ENCODE data around the gene NPHS1.
"Not testable (repeated sequence)": the region's sequence is repeated elsewhere in the genome, so short reads cannot be mapped to it uniquely, and the experiment has no call there.

Gene NPHS1

DNA sequence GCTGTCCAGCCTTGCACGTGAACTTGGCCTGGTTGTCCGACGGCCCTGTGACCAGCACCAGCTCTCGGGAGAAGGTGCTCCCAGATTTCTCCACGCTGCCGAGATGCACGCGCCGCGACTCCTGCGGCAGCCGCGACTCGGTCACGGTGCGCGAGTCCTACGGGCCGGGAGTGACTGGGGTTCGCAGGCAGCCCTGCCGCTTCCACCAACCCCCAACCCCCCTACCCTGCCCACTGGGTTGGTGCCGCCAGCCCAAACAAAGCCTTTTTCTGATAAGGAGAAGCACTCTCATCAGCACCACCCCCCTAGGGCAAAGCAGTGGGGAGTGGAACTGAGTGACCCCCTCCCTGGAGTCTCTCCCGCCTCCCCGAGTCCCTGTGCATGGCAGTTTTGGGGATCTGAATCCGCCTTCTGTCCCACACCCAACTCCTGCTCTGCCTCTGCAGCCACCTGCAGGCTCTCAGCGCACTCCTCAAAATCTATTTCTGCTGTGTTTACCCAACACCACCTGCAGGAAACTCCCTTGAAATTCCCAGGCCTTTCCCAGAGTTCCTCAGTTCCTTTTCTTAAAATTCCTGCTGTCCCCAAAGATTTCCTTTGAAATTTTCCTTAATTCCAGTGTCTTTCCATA is 6.2 kb downstream of the NPHS1 start:
- no peak for DNase-seq

DNA sequence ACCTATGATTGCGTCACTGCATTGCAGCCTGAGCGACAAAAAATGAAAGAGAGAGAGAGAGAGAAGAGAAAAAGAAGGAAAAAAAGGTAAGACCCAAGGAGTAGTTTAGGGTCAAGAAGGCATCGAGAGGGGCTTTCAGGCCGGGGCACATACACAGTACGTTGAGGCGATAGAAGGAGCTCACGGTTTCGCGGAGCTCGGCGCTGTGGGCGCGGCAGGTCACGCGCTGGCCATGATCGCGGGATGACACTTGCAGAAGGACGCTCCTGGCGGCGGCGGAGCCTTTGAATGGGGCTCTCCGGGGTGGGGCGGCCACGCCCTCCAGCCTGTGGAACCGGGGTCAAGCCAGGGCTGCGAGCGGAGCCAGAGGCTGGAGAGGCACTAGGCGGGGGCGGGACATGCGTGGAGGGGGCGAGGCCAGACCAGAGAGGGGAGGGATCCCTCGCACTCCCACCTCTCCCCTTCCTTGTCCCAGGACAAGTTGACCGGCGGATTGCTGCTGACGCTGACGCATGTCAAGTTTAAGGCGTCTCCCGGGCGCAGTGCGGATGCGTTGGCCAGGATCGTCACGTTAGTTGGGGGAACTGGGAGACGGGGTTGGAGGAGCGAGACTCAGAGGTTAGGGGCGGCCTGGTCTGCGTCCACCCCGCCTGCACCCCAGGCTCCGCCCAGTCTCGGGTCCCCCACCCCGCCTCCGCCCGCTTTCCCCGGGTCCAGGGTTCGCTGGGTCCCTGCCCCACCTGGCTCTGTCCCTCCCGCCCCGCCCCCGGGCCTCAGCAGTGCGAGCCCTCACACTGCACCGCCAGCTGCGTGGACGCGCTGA is 6.9 kb downstream of the NPHS1 start:
- DNase-seq = no peak

DNA sequence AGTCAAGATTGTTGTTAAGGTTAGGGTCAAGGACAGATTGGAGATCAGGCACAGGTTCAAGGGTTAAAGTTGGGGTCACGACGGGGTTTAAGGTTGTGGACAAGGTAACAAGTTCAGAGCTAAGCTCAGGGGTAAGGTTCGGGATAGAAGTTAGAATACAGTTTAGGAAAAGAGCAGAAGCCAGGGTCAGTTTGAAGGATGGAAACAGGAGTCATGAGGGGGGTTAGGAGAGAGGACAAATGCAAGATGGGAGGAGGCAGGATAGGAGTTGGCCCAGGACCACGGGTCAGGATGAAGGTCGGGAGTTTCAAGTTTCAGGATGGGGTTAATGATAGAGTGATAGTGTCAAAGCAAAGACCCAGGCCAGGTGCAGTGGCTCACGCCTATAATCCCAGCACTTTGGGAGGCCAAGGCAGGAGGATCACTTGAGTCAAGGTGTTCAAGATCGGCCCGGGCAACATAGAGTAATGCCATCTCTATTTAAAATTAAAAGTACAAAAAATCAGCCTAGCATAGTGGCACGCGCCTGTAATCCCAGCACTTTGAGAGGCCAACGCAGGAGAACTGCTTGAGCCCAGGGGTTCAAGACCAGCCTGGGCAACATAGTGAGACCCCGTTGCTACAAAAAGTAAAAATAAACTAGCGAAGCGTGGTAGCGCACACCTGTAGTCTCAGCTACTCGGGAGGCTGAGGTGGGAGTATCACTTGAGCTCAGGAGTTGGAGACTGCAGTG is 7.7 kb downstream of the NPHS1 start:
- DNase-seq = no peak

DNA sequence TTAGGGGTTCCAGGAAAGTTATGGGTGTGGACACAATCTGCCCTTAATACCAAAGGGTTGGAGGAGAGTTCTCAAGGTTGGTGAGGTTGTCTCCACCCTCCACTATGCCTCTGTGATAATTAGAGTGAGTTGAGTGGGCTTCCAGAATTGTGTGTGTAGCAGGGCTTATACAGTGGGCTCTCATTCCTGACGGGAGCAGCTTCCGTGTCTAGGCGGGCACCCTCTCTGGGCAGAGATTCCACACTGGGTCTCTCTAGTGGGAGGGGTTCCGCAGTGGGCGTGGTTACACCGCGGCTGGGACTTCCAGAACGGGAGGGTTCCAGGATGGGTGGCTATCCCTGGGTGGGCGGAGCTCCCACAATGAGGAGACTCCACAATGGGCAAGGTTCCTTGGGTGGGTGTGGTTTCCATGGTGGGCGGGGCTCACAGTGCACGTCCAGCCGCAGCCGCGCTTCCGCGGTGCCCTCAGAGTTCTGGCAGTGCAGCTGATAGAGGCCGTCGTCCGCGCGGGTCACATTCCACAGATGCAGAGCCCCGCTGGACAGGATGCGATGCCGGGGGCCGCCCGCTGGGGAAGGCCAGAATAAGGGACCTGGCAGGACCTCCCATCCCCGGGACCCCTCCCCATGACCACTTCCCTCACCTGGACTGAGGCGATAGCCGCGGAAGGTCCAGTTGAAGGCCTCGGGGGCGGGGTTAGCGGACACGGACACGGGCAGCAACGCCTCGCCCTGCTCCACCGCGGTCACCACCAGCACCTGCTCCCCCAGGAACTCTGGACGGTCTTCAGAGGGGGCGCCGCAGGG is 8.4 kb downstream of the NPHS1 start:
- DNase-seq = no peak

DNA sequence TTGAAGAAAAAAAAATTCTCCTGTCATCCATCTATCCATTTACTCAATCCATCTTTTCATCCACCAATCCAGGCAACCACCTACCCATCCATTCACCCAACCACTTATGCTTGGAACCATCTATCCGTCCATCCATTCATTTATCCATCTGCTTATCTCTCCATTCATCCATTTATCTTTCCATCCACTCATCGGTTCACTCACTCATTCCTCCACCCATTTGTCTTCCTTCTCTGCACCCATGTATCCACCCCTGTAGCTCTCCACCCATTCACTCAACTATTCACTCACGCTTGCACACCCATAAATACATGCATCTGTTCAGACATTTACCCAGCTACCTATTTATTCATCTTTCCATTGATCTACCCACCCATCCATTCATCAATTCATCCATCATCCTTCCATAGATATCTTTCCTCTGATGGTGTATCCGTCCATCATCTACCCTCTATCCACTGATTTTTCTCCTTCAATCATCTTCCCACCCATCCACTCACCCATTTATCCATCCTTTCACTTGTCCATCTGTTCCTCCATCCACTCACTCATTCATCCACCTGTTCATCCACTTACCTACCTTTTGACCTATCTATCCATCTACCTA is 9.5 kb downstream of the NPHS1 start:
- no peak for DNase-seq

GRCh38 chr19:35841961-35842595 is 10.2 kb downstream of the NPHS1 start:
- no peak for DNase-seq

- DNase-seq = not testable (repeated sequence)
Measured at GRCh38 chr19:35836096-35836495, 16.2 kb downstream of the NPHS1 start.

- DNase-seq = no peak
Measured at GRCh38 chr19:35833972-35834371, 18.3 kb downstream of the NPHS1 start.

GRCh38 chr19:35832054-35832453 is 20.2 kb downstream of the NPHS1 start:
- no peak for DNase-seq

DNA sequence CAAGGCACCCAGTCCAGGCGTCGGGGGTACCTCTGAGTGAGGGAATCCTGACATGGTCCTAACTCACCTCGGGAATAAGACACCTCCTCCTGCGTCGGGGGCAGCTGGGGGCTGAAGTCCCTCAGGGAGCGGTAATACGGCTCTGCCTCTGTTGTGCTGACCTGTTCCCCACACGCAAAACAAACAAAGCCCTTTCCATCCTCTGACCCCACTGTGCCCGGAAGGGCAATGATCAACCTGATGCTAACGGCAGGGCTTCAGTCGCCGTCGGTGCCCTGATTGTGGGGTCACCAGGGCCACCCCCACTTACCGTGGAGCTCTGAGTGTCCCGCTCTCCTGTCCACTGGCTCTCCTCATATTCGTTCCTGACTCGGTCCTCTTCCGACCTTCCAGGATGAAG is 21.3 kb downstream of the NPHS1 start:
- no peak for DNase-seq

- DNase-seq = no peak
Measured at GRCh38 chr19:35828692-35829301, 23.5 kb downstream of the NPHS1 start.

- no peak for DNase-seq
Measured at GRCh38 chr19:35824150-35824549, 28.2 kb downstream of the NPHS1 start.

DNA sequence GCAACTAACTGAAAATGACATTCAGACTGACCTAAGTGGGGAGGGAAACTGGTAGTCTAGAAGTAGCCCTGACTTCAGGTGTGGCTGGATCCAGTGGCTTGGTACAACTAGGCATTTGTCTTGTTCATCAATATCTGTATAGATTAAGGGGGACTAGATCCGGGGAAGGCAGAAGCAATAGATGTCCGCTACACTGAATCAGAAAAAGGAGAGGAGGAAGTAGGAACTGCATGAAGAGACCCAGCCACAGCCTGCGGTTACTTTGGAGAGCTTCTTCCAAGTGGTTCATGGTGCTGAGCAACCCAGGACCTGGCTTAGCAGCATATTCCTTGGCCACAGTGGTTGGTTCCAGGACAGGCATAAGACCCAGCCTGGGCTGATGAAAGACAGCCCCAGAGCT is 29.7 kb downstream of the NPHS1 start:
- DNase-seq = no peak

DNA sequence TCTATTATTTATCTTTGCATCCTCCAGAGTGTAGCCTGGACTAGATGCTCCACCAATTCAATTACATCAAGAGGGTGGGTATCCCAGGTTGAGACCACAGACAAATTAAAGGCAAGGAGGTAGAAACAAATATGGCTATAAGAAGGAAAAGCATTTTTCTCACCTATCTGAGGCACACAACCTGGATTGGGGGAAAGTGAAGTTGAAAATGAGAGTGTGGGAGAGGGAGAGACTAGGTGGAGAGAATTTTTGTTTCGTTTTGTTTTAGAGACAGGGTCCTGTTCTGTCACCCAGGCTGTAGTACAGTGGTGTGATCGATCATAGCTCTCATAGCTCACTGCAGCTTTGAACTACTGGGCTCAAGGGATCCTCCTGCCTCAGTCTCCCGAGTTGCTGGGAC is 33.9 kb downstream of the NPHS1 start:
- no peak for DNase-seq

- no peak for DNase-seq
Measured at GRCh38 chr19:35816846-35817245, 35.5 kb downstream of the NPHS1 start.

DNA sequence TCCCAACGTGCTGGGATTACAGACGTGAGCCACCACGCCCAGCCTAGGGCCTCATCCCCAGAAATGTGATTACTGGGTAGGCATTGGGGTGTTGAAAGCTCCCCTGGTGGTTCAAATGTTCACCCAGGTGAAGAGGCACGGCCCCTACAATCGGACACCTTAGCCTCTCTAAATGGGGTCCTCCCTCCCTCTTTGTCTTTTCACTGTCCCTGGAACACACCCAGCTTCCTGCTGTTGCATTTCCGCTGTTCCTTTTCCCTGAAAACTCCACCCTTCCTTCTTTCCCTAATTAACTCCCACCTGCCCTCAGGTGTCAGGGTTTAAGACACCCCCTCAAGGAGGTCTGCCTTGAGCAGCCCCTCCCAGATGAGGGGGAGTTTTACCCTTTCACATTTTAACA is 36.0 kb downstream of the NPHS1 start:
- no peak for DNase-seq

- DNase-seq = no peak
Measured at GRCh38 chr19:35813043-35813890, 39.0 kb downstream of the NPHS1 start.

GRCh38 chr19:35812220-35813042 is 39.9 kb downstream of the NPHS1 start, which contains the start of gene PRODH2:
Gene PRODH2 (minus strand): TSS chr19:35812845. CDS start chr19:35812805, 40 bp downstream.
- no peak for DNase-seq

Measured in NCI-H446 treated with DMSO at 0.1 percent for 48 hours (cell line).